HG03575 (cell line): Measurements from ENCODE around the gene CLRN1.

Experiments used
- ATAC-seq: cut with Tn5 transposase; IDR thresholded peaks from one replicate; pipeline ENCODE4 v1.9.1; 2021; ENCODE audit not compliant: unreplicated experiment, insufficient number of reproducible peaks, low FRiP score; ENCODE audit errors: extremely low read depth

CLRN1 gene

DNA sequence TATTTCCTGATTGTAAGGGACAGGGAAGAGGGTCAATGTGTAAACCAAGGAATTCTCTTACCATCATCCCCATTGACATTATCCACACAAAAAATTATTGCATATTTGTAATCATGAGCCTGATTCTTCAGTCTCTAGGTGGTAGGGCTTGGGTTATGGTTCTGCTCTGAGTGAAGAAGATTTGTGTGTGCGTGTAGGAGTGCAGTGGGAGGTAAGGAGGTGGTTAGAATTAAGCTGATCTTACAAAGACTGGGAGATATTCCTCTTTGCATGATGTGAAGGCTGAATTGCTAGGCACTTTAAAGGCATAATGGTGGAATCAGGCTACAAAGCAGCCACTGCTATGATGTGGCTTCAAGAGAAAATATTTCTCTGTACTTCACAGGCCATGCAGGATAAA is 44.3 kb downstream of the CLRN1 start:
- ATAC-seq = no peak

DNA sequence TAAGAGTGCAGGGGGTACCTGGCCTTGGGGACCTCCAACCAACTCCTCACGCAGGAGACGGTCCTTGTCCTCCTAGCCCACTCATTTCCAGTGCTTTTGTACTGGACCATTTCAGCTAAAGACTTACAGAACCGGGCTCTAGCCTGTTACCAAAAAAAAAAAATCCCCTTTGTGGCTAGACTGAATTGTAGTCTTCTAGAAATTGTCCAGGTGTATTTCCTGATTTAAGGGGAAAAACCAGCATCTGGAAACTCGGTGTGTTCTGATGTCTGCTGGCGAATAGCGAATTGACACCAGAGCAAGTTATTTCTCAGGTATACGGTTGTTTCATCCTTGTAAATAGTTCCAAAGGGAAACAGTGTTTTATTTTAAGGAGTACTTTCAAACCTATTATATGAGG is 46.2 kb downstream of the CLRN1 start:
- ATAC-seq = no peak

DNA sequence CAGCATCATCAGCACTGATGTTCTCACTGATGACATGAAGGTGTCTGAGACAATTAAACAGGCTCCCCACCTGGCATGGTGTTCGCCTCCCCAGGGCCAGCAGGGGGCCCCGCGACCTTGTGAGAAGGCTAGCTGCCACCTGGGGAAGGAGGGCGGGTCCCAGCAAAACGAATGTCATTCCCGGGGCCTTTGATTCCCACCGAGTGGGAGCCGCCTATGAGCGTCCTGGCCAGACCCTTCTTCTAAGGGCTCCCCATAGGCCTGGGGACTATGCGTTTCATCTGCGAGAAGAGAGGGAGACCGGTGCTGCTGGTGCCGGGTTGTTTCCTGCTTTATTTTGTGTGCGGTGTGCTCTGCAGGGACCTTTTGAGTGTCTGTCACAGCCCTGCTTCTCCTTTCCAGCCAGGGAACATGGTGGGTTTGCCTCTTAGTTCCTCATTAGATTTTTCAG is 46.8 kb downstream of the CLRN1 start:
- ATAC-seq = no peak

DNA sequence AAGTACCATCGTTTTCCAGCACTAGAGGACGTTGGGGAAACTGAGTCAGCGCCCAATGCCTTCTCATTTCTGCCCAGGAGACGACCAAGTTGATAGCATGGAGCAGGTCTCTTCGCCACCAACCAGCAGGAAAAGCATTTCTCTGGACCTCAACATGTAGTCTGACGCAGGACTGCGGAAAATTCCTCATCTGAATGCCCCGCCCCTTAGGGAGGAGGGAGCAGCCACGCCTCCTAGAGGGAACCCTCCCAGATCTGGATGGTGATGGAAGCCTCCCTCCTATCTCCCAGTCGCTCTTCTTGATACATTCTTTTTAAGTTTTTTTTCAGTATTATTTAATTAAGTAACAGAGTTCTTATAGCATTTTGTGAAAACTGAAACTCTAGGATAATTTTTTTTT is 49.9 kb downstream of the CLRN1 start:
- no peak for ATAC-seq

DNA sequence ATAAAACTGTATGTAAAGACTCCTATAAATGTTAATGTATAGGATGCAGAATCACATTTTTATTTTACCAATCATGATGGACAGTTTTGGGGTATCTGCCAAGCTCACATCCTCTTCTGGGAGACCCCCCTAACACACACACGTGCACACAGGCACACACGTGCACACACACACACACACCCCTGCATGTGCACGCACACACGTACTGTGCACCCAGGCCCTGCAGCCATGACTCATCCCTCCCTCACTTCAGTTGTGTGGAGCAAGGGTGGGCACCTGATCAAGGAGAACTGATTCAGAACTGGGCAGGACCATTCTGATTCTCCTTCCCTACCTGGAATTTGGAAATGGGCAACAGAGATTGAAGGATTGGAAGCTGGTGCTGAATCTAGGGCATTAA is 51.3 kb downstream of the CLRN1 start:
- ATAC-seq = no peak

DNA sequence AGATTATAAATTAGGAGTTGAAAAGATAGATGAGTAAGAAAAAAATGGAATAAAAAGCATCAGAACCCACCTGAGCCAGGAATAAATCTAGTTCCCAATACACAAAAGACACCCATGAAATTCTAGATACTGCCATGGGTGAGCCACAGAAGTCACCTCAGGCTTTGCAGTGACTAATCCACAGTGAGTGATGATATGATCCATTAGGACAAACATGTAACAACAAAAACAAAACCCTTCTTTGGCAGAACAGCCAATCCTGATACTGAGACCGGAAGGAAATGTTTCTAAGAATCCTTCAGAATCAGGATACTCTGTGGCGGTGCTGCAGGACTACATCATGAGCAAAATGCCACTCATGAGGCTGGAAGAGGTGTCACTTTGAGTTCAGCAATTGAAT is 52.3 kb downstream of the CLRN1 start:
- no peak for ATAC-seq

DNA sequence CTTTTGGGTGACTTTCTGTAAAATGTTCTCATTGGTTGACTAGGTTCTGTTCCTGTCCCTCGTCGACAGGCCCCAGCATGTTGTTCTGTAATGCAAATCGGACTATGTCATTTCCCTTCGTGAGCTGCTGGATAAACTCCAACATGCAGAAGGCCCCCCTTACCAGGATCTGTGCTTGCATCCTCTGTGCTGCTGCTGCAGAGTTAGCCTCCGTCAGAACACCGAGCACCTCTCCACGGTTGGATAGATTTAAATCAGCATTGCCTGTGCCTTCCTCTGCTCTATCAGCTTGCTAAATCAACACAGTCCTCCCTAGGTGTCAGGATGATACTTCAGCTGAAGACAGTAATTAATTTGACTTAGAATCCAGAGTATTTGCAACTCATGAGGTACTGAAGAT is 54.6 kb downstream of the CLRN1 start:
- ATAC-seq = no peak

DNA sequence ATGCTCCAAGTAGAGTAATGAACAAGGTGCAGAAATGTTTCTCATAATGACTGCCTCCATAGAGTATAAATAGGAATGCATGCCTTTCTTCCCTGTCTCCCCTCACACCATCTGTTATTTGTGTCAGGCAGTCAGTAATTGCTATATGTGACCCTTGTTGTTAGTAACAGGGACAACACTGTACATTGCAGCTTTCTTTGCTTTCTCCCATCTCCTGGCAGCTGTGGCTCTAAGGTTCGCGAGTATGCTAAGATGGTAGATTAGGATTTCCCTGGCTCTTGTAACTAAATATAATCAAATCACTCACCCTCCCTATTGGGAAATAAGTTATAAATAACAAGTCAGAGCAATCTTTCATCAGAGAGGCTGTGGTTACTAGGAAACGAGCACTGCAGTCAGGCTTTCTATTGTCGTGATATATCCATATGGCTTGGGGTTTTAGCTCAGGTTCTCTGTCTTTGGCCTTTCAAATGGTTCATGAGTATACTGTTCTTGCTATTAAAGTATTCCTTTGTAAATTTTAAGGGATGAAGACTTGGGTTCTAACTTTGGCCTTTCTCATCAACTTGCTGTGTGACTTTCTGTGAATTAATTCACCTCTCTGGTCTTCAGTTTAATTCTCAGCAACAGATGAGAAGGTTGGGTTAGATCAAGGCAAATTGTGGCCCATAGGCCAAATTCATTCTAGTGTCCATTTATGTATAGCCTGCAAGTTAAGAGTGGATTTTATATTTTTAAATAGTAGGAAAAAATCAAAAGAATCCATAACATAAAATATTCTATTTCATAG is 59.2 kb downstream of the CLRN1 start:
- no peak for ATAC-seq

DNA sequence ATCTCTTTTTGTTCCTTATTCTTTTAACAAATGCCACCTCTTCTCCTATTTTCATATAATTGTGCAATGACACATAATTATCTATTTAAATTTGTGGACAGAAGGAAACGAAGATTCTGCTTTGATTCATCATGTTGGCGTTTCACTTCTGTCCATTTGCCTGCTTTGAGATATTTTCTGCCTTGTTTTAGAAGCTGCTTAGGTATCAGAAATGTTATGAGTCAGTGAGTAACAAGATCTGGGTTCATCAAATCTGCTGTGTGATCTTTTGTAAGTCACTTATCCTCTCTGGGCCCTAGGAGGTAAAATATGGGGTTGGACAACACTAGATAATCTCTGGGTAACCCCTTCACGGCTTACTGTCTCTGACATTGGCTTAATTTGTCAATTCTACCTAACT is 60.0 kb downstream of the CLRN1 start:
- no peak for ATAC-seq

DNA sequence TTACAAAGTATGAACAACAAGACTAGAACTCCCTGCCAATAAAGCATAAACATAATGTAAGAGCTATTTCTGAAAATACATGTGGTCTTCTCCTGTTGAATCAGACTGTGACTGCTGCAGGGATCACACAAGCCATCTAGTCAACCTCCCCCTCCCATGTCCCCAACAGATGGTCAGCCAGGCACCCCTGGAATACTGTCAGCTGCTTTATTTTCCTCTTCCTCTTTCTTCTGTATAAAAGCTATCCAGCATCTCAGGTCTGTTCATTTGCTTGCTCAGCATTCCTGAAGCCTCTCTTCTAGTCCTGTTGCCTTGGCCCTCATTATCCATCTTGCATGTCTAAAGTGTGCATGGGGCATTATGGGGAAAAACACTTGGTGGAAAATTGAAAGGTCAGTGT is 60.8 kb downstream of the CLRN1 start:
- ATAC-seq = no peak

DNA sequence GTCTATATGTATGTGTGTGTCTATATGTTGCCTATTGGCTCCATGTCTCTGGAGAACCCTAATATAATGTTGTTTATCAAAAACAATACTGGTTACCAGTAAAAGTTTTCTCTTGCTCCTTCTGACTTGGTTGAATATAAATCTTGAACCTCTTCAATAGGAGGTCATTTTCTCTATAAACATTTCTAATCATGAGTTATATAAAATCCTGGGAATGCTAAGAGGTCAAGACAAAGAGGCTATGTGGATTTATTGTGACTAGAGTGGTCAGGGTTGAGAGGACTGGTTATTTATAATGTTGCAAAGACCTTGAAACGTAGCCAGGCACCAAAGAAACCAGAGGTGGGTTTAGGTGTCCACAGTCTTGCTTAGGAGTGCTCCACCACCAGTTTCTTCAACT is 66.1 kb downstream of the CLRN1 start:
- no peak for ATAC-seq

DNA sequence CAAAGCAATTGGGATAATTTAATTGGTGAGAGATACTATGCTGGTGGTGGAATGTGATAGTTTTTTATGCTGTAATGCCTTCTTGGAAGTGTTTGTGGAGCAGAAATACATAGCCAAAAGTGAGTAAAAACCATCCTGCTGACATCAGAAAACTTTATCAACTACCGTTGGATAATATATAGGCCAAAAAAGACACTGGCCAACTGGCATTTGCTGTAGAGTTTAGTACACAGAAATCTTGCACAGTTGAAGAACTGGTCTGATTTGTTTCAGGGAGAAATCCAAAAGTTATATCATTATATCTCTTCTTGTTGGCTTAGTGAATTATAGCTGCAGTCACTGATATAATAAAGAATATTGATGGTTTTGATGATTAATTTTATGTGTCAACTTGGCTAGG is 66.8 kb downstream of the CLRN1 start:
- no peak for ATAC-seq

DNA sequence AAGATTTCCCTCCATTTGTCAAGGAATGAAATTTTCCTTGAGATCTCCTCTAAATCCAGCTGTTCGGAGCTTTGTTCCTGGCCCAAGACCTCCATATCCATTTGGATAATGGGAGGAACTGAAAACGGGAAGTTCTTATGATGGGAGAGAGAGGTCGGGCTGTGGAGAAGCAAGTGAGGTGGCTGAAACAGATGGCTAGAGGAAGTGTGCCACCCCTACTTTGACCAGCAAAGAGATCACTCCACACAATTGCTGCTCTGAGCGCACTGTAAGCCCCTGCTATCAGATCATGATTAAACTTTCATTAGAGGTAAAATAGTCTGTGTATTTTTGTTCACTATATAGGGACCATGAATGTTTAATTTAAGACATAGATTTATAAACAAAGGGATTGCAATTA is 67.2 kb downstream of the CLRN1 start, which contains the start of gene MINDY4B:
Gene MINDY4B (minus strand): TSS at position 101 of the 400 bp plus-strand sequence. CDS start 0 bp downstream, at position 101.
- ATAC-seq = no peak

DNA sequence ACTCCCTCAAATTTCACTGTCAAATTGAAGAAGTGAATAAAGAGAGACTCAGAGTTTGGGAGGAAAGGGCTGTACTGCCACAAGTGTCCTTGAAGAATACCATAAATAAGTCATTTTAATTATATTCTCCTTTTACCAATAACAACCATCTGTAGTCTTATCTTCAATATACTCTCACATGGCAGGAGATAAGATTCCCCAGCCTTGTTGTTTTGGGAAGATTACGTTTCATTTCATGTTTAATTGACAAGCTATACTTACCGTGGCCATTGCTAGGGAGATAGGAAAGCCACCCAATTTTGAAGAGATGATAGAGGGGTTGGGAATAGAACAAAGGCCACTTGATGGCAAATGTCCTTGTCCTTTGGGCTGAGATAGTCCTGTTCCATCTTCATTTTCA is 69.5 kb downstream of the CLRN1 start:
- no peak for ATAC-seq

DNA sequence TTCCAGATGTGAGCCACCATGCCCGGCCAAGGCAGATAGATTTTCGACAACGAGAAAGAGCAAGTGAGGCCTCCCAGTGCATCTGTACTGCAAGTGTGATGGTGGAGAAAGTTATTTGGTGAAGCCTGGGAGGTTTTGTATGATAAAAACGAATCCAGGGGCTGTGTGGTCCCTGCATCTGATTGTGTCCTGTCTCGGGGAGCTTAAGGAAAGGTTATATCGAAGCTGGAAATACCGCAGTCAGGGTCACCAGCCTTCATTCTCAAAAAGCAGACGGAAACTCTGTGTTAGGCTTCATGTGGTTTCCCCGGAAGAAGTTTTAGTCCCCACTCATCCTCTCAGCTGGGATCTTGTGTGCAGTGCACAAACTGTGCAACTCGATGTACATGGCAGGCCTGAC is 70.7 kb downstream of the CLRN1 start:
- no peak for ATAC-seq

DNA sequence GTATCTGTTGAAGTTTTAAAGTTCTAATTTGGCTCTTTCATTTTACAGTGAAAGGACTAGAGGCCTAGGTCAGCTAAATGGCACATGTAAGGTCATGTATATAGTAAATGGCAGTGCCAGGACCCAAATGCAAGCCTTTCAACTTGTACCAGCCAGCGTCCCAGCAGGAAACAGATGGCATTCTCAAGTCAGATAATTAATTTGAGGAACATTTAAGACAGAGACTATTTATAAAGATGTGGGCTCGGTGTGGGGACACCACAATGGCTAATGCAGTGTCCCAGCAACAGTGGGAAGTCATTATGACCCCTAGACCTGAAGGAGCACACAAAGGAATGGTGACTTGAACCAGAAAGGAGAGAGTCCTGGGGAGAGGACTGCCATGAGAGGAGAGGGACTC is 73.4 kb downstream of the CLRN1 start:
- ATAC-seq = no peak

DNA sequence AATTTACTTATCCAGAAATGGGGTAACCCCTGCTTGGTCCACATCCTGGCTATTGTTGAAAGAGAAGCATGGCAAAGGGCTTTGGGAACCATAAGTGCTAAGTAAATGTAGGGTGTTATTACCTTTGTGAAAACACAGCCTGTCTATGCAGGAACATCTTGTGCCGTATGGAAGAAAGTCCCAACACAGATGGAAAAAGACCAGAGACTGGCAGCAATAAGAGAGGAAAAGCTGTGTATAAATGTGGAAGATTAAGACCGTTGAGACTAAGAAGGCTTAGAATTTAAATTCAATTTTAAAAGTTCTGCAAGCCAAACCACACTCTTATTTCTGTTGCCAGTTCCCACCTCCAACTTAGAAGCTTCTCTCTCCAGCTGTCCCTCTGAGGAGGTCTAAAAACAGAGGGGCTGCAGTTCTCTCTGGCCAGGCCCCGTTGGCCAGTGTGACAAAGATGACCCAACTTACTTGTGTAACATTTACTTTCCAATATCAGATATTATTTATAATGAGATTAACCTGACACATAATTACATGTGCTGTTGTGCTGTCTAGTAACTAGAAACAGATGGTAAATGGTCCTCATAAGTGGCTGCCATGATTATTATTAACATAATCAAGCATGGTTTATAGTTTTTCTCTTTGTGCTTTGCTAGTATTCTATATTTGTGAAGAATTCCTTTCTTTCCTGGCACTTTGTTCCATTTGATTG is 74.3 kb downstream of the CLRN1 start:
- no peak for ATAC-seq

DNA sequence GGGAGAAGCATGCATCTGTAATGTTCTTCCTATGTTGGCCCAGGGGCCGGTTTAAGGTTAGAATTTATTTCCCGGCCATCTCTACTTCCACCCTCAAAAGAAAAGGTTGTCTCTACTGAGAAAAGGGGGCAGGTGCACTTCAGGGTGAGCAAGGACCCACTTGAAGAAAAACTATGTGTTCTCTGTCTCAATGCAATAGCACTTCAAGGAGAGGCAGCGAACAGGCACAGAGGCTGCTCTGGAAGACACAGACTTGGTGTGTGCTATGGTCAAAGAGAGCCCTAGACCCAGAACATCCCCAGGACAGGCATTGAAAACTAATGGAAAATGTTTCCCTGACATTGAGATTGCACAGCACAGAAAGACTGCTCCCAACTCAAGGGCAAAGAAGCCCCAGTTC is 74.9 kb downstream of the CLRN1 start:
- ATAC-seq = no peak

DNA sequence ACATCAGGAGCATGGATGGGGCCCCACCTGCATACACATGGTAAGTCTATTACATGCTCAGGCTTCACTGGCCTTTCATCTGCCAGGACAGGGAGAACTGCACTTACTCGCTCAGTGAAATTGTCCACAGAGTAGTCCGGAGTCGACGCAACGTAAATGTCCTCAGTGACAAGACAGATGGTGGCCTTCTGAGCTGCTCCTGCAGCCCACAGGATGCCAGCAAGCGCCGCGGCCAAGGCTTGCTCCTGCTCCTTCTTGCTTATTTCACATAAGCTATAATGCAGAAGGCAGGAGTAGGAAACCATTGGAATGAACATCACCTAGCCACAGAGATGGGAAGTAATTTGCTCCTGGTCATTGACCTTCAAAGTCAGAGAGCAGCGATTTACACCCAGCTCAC is 81.7 kb downstream of the CLRN1 start:
- ATAC-seq = no peak

DNA sequence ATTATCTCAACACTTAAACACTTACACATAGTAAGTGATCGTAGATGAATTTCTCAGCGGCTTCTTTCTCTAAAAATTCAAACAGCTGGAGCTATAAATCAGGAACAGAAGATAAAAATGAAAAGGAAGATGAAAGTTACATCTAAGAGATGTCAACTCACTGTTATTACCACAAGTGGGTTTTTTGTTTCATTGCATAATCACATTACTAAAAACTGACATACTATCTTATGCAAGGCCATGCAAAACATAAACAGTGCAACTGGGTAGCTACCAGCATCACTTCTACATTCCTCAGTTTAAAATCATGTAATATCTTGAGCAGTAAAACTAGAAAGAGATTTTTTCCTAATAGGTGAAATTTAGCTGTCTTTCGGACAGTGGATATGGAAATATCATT is 82.2 kb downstream of the CLRN1 start:
- no peak for ATAC-seq

DNA sequence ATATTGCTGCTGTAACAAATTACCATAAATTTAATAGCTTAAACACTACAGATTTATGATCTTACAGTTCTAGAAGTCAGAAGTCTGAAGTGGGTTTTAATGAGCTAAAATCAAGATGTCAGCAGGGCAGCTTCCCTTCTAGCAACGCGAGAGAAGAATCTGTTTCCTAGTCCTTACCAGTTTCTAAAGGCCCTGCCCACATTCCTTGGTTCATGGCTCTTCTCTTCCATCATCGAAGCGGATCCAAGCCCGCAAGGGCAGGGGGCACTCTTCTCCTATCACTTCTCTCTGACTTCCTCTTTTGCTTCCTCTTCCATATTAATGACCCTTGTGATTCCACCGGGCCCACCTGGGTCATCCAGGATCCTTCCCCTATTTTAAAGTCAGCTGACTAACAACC is 83.4 kb downstream of the CLRN1 start:
- no peak for ATAC-seq
